ENCODE measurements around the gene ANKRD40.

DNA sequence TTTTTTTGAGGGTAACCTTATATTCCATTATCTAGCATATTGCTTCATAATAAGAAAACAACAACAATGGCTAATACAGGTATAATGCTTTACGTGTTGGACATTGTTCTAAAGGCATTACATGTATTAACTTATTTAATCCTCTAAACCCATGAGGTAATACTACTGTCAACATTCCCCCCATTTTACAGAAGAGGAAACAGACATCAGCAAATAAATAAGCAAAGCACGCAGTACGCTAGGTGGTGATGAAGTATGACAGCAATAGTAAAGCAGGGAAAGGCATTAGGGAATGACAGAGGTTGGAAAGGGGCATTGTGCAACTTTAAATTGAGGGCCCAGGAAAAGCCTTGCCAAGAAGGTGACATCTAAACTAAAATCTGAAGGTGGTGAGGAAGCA, 4.6 kb downstream of the ANKRD40 start:
- no peak for TF ChIP-seq POLR2A (IDR thresholded peaks at IDR 0.05; ENCODE audit: low read depth, low read length)
- TF ChIP-seq, protein P1, sequence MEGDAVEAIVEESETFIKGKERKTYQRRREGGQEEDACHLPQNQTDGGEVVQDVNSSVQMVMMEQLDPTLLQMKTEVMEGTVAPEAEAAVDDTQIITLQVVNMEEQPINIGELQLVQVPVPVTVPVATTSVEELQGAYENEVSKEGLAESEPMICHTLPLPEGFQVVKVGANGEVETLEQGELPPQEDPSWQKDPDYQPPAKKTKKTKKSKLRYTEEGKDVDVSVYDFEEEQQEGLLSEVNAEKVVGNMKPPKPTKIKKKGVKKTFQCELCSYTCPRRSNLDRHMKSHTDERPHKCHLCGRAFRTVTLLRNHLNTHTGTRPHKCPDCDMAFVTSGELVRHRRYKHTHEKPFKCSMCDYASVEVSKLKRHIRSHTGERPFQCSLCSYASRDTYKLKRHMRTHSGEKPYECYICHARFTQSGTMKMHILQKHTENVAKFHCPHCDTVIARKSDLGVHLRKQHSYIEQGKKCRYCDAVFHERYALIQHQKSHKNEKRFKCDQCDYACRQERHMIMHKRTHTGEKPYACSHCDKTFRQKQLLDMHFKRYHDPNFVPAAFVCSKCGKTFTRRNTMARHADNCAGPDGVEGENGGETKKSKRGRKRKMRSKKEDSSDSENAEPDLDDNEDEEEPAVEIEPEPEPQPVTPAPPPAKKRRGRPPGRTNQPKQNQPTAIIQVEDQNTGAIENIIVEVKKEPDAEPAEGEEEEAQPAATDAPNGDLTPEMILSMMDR (IDR thresholded peaks at IDR 0.05; ENCODE audit: extremely low read depth in 1 of 2, insufficient read depth in 1 of 2, low read depth in 1 of 2, low read length in 2 of 2) = no peak
